ENCODE measurements around the gene FGF12. TPM values are rescaled to one million over a fixed set of nuclear protein-coding genes. Genes with fewer than 3 reads are reported as not detected.

FGF12 gene
- total and polyA plus RNA-seq, 4 donors = 34.1 to 113 (median 78.0) TPM

GRCh38 chr3:192489579-192489978, 237.8 kb downstream of the FGF12 start:
- H3K36me3 ChIP-seq (ENCODE audit: control insufficient read depth, insufficient read depth, low read length) = no peaks in the 10 kb centered on the region
- H3K4me1 ChIP-seq (ENCODE audit: control insufficient read depth, insufficient read depth, low read length) = no peaks in the 10 kb centered on the region
- H3K27ac ChIP-seq (ENCODE audit: low read depth, low read length) = no peak overlapping the region
- WGBS (ENCODE audit: insufficient coverage) = no CpG with 5 or more reads among the region's 2 CpGs
- no peak for DNase-seq (ENCODE audit: low read depth in 4 of 6, low spot score in 6 of 6)
- H3K27me3 ChIP-seq (ENCODE audit: control insufficient read depth, insufficient read depth, low read length) = no peaks in the 10 kb centered on the region
- H3K9me3 ChIP-seq (ENCODE audit: control insufficient read depth, insufficient read depth, low read length) = no peaks in the 10 kb centered on the region
- no peak overlapping the region for H3K4me3 ChIP-seq (ENCODE audit: low read depth, low read length)

- Histone ChIP-seq H3K27me3 (ENCODE audit: control insufficient read depth, insufficient read depth, low read length) (no peaks in the 10 kb centered on the region), H3K4me1 (ENCODE audit: control insufficient read depth, insufficient read depth, low read length) (no peaks in the 10 kb centered on the region), H3K36me3 (ENCODE audit: control insufficient read depth, insufficient read depth, low read length) (no peaks in the 10 kb centered on the region), H3K4me3 (ENCODE audit: low read depth, low read length) (no peak overlapping the region), H3K9me3 (ENCODE audit: control insufficient read depth, insufficient read depth, low read length) (no peaks in the 10 kb centered on the region), H3K27ac (ENCODE audit: low read depth, low read length) (no peak overlapping the region)
- whole genome bisulfite sequencing (ENCODE audit: insufficient coverage) = 76% methylated on average over 3 of the region's 3 CpGs
- no peak for DNase-seq (ENCODE audit: low read depth in 4 of 6, low spot score in 6 of 6)
Measured at GRCh38 chr3:192487033-192487432, 240.3 kb downstream of the FGF12 start.

GRCh38 chr3:192482809-192483208, 244.5 kb downstream of the FGF12 start:
- WGBS (ENCODE audit: insufficient coverage) = 82% methylated on average over 1 of the region's 2 CpGs
- H3K27me3 ChIP-seq (ENCODE audit: control insufficient read depth, insufficient read depth, low read length) = no peaks in the 10 kb centered on the region
- H3K4me3 ChIP-seq (ENCODE audit: low read depth, low read length) = no peak overlapping the region
- H3K36me3 ChIP-seq (ENCODE audit: control insufficient read depth, insufficient read depth, low read length) = no peaks in the 10 kb centered on the region
- DNase-seq (ENCODE audit: low read depth in 4 of 6, low spot score in 6 of 6) = no peak
- H3K27ac ChIP-seq (ENCODE audit: low read depth, low read length) = no peak overlapping the region
- H3K9me3 ChIP-seq (ENCODE audit: control insufficient read depth, insufficient read depth, low read length) = no peaks in the 10 kb centered on the region
- H3K4me1 ChIP-seq (ENCODE audit: control insufficient read depth, insufficient read depth, low read length) = no peaks in the 10 kb centered on the region

- no peaks in the 10 kb centered on the region for H3K36me3 ChIP-seq (ENCODE audit: control insufficient read depth, insufficient read depth, low read length)
- DNase-seq (ENCODE audit: low read depth in 4 of 6, low spot score in 6 of 6) = no peak
- no peaks in the 10 kb centered on the region for H3K9me3 ChIP-seq (ENCODE audit: control insufficient read depth, insufficient read depth, low read length)
- no peak overlapping the region for H3K27ac ChIP-seq (ENCODE audit: low read depth, low read length)
- no peaks in the 10 kb centered on the region for H3K4me1 ChIP-seq (ENCODE audit: control insufficient read depth, insufficient read depth, low read length)
- 100% methylated on average over 3 of the region's 7 CpGs for WGBS (ENCODE audit: insufficient coverage)
- H3K4me3 ChIP-seq (ENCODE audit: low read depth, low read length) = no peak overlapping the region
- H3K27me3 ChIP-seq (ENCODE audit: control insufficient read depth, insufficient read depth, low read length) = no peaks in the 10 kb centered on the region
Measured at GRCh38 chr3:192482391-192482790, 244.9 kb downstream of the FGF12 start.

GRCh38 chr3:192481638-192482037, 245.7 kb downstream of the FGF12 start:
- Histone ChIP-seq H3K36me3 (ENCODE audit: control insufficient read depth, insufficient read depth, low read length) (no peaks in the 10 kb centered on the region), H3K27ac (ENCODE audit: low read depth, low read length) (no peak overlapping the region), H3K27me3 (ENCODE audit: control insufficient read depth, insufficient read depth, low read length) (no peaks in the 10 kb centered on the region), H3K9me3 (ENCODE audit: control insufficient read depth, insufficient read depth, low read length) (no peaks in the 10 kb centered on the region), H3K4me3 (ENCODE audit: low read depth, low read length) (no peak overlapping the region), H3K4me1 (ENCODE audit: control insufficient read depth, insufficient read depth, low read length) (no peaks in the 10 kb centered on the region)
- DNase-seq (ENCODE audit: low read depth in 4 of 6, low spot score in 6 of 6) = no peak
- WGBS (ENCODE audit: insufficient coverage) = 83% methylated on average over 5 of the region's 5 CpGs

GRCh38 chr3:192467230-192468140, 259.9 kb downstream of the FGF12 start:
- Histone ChIP-seq H3K4me3 (ENCODE audit: low read depth, low read length) (no peak overlapping the region), H3K4me1 (ENCODE audit: control insufficient read depth, insufficient read depth, low read length) (no peaks in the 10 kb centered on the region), H3K36me3 (ENCODE audit: control insufficient read depth, insufficient read depth, low read length) (no peaks in the 10 kb centered on the region), H3K9me3 (ENCODE audit: control insufficient read depth, insufficient read depth, low read length) (no peaks in the 10 kb centered on the region), H3K27ac (ENCODE audit: low read depth, low read length) (no peak overlapping the region), H3K27me3 (ENCODE audit: control insufficient read depth, insufficient read depth, low read length) (no peaks in the 10 kb centered on the region)
- DNase-seq (ENCODE audit: low read depth in 4 of 6, low spot score in 6 of 6) = peak in 4 of 6 donors; percentile 54 to 95 (median 75)
- WGBS (ENCODE audit: insufficient coverage) = 40% methylated on average over 5 of the region's 13 CpGs

GRCh38 chr3:192449036-192449435, 278.3 kb downstream of the FGF12 start:
- Histone ChIP-seq H3K4me1 (ENCODE audit: control insufficient read depth, insufficient read depth, low read length) (no peaks in the 10 kb centered on the region), H3K4me3 (ENCODE audit: low read depth, low read length) (no peak overlapping the region), H3K9me3 (ENCODE audit: control insufficient read depth, insufficient read depth, low read length) (no peaks in the 10 kb centered on the region), H3K36me3 (ENCODE audit: control insufficient read depth, insufficient read depth, low read length) (no peaks in the 10 kb centered on the region), H3K27ac (ENCODE audit: low read depth, low read length) (no peak overlapping the region), H3K27me3 (ENCODE audit: control insufficient read depth, insufficient read depth, low read length) (peaks cover 5% of the 10 kb centered on the region)
- 78% methylated on average over 3 of the region's 4 CpGs for WGBS (ENCODE audit: insufficient coverage)
- DNase-seq (ENCODE audit: low read depth in 4 of 6, low spot score in 6 of 6) = peak in 1 of 6 donors; percentile 17

- H3K27ac ChIP-seq (ENCODE audit: low read depth, low read length) = no peak overlapping the region
- H3K4me3 ChIP-seq (ENCODE audit: low read depth, low read length) = no peak overlapping the region
- DNase-seq (ENCODE audit: low read depth in 4 of 6, low spot score in 6 of 6) = peak in 4 of 6 donors; percentile 28 to 91 (median 57)
Measured at GRCh38 chr3:192445770-192446644, 281.3 kb downstream of the FGF12 start.

GRCh38 chr3:192444791-192445106, 282.6 kb downstream of the FGF12 start:
- Histone ChIP-seq H3K4me1 (ENCODE audit: control insufficient read depth, insufficient read depth, low read length) (no peaks in the 10 kb centered on the region), H3K27ac (ENCODE audit: low read depth, low read length) (no peak overlapping the region), H3K4me3 (ENCODE audit: low read depth, low read length) (no peak overlapping the region), H3K9me3 (ENCODE audit: control insufficient read depth, insufficient read depth, low read length) (no peaks in the 10 kb centered on the region), H3K27me3 (ENCODE audit: control insufficient read depth, insufficient read depth, low read length) (peaks cover 5% of the 10 kb centered on the region), H3K36me3 (ENCODE audit: control insufficient read depth, insufficient read depth, low read length) (no peaks in the 10 kb centered on the region)
- DNase-seq (ENCODE audit: low read depth in 4 of 6, low spot score in 6 of 6) = no peak
- 10% methylated on average over 2 of the region's 4 CpGs for WGBS (ENCODE audit: insufficient coverage)

More at GRCh38 chr3:192445770-192446644, 281.3 kb downstream of the FGF12 start:
- no peaks in the 10 kb centered on the region for H3K36me3 ChIP-seq (ENCODE audit: control insufficient read depth, insufficient read depth, low read length)
- WGBS (ENCODE audit: insufficient coverage) = 13% methylated on average over 6 of the region's 10 CpGs
- peaks cover 5% of the 10 kb centered on the region for H3K27me3 ChIP-seq (ENCODE audit: control insufficient read depth, insufficient read depth, low read length)
- no peaks in the 10 kb centered on the region for H3K9me3 ChIP-seq (ENCODE audit: control insufficient read depth, insufficient read depth, low read length)
- H3K4me1 ChIP-seq (ENCODE audit: control insufficient read depth, insufficient read depth, low read length) = no peaks in the 10 kb centered on the region
